ENCODE results near the gene XIRP1.
"Not testable (repeated sequence)": the region's sequence is repeated elsewhere in the genome, so short reads cannot be mapped to it uniquely, and the experiment has no call there.

Gene XIRP1, protein sequence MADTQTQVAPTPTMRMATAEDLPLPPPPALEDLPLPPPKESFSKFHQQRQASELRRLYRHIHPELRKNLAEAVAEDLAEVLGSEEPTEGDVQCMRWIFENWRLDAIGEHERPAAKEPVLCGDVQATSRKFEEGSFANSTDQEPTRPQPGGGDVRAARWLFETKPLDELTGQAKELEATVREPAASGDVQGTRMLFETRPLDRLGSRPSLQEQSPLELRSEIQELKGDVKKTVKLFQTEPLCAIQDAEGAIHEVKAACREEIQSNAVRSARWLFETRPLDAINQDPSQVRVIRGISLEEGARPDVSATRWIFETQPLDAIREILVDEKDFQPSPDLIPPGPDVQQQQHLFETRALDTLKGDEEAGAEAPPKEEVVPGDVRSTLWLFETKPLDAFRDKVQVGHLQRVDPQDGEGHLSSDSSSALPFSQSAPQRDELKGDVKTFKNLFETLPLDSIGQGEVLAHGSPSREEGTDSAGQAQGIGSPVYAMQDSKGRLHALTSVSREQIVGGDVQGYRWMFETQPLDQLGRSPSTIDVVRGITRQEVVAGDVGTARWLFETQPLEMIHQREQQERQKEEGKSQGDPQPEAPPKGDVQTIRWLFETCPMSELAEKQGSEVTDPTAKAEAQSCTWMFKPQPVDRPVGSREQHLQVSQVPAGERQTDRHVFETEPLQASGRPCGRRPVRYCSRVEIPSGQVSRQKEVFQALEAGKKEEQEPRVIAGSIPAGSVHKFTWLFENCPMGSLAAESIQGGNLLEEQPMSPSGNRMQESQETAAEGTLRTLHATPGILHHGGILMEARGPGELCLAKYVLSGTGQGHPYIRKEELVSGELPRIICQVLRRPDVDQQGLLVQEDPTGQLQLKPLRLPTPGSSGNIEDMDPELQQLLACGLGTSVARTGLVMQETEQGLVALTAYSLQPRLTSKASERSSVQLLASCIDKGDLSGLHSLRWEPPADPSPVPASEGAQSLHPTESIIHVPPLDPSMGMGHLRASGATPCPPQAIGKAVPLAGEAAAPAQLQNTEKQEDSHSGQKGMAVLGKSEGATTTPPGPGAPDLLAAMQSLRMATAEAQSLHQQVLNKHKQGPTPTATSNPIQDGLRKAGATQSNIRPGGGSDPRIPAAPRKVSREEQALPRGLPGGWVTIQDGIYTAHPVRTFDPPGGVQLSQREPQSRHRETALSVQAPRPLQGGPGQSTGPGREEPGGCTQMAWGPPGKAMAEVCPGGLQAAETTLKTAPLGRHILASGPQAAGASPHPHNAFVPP (N-terminal part only)

DNA sequence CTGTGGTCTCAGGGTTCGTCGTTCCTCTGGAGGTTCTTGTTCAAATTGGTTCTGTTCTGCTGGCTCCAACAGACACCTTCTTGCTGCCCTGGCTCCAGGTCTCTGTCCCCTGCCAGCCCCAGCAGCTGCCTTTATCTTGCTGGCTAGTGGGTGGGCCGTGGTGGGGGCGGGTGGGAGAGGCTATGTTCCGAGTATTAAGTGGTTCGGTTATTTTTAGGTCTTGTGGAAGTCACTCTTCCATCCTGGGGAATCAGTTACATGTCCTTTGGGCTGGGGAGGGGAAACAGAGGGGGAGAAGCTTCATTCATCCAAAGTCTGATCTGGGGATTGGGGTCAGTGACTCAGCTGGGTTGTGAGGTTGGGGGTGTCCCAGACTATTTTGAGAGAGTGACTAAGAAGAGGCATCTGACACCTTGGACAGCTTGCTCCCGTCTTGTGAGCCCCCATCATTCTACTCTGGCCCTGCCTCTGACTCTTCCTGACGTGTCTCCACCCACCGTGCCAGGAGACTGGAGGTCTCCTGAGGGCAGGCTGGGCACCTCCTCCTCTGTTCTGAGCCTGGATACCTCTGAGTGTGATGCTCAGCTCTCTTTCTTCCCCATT is at the start of gene XIRP1:
XIRP1 (minus strand) TSS at position 106 of the 603 bp plus-strand sequence. CDS start 3,150 bp downstream, outside the sequence.
- DNase-seq = peak; percentile 55

DNA sequence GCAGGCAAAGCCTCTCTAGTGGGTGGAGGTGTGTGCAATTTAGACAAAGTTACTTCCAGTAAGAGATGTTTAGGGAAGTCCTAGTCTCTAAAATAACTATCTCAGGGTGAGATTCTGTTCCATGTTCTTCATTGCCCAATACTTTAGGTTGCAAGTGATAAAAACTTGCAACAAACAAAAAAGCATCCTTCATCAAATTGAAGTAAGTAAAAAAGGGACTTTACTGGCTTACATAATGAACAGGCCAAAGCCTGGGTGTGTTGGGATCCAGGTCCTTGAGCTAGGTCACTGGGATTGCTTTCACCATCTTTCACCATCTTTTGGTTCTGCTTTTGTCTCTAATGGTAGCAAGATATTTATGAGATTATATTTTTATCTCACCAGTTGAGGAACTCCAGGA is 49.2 kb upstream of the XIRP1 start:
- DNase-seq = no peak

DNA sequence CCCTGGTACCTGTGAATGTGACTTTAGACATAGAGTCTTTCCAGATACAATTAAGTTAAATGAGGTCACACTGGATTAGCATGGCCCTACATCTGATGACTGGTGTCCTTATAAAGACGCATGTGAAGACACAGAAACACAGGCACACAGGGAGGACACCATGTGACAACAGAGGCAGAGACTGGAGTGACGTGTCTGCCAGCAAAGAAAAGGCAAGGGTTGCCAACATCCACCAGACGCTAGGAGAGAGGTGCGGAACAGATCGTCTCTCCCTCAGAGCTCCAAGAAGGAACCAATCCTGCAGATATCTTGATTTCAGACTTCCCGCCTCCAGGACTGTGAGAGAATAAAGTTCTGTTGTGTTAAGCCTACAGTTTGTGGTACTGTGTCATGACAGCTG is 44.6 kb upstream of the XIRP1 start:
- no peak for DNase-seq

DNA sequence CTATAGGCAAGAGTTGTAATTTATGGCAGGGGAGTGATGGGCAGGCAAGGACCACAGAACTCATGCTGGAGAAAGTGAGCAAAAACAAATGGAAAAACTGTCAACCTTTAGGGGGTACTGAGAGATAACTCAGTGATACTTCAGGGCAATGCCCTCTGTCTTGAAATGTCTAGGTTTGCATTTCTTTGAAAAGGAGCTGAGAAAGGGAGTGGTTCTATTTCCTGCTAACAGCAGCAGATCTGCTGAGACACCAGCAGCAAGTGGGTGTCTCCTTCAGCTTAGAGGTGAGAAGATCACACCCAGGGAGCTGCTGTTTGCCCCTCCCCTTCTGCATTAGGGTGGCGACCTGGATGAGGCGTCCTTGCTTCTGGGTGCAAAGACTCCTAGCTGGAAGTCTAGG is 42.3 kb upstream of the XIRP1 start:
- DNase-seq = no peak

DNA sequence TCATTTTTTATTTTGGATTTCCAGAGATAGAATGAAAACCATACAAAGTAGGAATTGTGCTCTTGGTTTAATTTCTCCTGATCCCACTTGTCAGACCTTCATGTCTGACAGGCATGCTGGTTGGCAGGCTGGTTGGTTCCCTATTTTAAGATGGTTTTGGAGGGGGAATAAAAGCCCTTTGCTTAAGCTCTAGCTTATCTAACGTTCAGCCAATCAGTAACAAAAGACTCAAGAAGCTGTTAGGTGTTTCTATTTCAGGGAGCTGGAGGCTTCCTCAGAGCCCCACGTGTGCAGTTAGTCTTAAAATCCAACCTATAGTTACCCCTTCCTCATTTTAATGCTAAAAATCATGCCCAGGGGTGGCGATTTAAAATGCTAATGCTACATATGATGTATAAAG is 40.5 kb upstream of the XIRP1 start:
- no peak for DNase-seq

DNA sequence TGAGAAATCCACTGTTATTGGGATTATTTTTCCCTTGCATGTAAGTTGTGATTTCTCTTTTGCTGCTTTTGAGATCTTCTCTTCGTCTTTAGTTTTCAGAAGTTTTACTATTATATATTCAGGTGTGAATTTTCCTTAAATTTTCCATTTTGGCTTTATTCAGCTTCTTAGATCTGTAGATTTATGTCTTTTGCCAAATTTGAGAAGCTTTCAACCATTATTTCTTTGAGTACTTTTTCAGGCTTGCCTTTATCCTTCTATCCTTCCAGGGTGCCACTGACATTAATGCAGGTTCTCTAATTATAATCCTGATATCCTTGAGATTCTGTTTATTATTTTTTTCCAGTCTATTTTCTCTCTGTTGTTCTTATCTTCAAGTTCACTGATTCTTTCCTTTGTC is 38.1 kb upstream of the XIRP1 start:
- DNase-seq = no peak

DNA sequence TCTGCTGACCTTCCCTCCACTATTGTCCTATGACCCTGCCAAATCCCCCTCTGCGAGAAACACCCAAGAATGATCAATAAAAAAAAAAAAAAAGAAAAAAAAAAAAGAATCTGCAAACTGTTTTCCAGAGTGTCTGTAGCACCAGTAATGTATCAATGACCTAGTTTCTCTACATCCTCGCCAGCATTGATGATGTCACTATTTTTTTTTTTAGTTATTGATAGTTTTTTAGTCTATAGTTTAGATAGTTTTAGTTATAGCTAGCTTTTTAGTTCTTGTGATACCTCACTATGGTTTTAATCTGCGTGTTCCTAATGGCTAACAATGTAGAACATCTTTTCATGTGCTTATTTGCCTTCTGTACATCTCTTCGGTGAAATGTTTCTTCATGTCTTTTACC is 36.1 kb upstream of the XIRP1 start:
- no peak for DNase-seq

DNA sequence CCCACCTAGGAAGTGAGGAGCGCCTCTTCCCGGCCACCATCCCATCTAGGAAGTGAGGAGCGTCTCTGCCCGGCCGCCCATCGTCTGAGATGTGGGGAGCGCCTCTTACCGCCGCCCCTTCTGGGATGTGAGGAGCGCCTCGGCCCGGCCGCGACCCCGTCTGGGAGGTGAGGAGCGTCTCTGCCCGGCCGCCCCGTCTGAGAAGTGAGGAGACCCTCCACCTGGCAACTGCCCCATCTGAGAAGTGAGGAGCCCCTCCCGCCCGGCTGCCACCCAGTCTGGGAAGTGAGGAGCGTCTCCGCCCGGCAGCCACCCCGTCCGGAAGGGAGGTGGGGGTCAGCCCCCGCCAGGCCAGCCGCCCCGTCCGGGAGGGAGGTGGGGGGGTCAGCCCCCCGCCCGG is 35.2 kb upstream of the XIRP1 start:
- DNase-seq = not testable (repeated sequence)

DNA sequence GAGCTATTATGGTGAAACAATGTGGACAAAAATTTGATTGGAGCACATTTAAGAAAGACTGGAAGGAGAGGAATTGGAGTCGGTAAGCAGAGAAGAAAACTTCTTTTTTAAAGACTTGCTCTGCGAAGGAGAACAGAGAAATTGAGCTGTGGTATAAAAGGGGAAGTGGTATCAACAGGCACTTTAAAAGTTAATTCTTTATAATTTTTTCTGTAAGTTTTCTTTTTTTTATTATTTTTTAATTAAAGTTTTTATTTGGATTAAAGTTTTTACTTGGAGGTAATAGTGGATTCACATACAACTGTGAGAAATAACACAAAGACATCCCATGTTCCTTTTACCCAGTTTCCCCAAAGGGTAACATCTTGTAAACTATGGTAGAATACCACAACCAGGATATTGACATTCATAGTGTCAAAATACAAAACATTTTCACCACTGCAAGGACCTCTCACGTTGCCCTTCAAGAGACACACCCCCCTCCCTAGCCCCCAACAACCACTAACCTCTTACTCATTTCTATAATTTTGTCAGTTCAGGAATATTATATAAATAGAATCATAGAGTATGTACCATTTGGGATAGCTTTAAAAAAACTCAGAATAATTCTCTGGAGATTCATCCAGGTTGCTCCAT is 33.8 kb upstream of the XIRP1 start:
- no peak for DNase-seq

DNA sequence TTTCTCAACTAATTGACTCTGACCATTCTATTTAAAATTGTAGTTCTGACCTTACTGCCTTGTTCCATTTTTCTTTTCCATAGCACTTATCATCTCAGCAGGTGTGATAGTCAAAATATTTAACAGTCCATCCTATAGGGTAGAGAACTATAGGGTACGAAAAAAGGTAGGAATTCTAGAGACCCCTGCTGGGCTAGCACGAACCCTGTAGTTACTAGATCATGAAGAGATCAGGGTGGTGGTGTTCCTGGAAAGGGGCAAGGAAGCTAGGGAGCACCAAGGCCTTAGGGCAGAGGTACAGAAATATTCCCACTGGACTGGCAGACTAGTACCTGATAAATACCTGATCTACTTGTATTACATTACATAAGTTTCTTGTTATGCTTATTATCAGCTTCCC is 31.9 kb upstream of the XIRP1 start:
- no peak for DNase-seq

DNA sequence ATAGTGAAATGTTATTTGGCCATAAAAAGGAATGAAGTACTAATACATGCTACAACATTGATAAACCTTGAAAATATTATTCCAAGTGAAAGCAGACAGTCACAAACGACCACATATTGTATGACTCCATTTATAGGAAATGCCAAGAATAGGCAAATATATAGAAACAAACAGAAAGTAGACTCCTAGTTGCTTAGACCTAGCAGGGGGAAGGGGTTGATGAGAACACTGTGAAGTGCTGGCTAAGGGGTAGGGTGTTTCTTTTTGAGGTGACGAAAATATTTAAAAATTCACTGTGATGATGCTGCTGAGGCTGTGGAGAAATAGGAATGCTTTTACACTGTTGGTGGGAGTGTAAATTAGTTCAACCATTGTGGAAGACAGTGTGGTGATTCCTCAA is 30.5 kb upstream of the XIRP1 start:
- no peak for DNase-seq

DNA sequence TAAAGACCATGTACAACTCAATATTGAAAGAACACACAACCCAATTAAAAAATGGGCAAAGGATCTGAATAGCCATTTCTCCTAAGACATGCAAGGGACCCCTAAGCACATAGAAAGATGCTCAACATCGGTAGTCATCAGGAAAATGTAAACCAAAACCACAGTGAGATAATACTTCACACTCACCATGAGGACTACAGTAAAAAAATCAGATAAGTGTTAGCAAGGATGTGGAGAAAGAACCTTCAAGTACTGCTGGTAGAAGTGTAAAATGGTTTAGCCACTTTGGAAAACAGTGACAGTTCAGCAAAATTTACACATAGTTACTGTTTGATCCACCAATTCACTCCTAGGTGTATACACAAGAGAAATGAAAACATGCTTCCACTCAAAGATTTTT is 30.1 kb upstream of the XIRP1 start:
- no peak for DNase-seq

DNA sequence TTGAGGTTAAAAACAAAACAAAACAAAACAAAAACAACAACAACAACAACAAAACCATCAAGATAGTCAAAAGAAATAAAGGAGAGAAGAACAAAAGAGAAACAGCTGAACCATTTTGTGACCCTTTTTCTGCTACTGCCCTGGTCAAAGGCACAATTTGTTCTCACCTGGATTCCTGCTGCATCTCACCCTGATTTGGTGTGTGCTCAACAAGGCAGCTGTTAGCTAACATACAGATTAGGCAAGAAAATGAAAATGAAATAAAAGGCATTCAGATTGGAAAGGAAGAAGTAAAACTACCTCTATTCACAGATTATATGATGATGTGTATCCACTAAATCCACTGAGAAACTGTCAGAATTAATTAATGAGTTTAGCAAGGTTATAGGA is 28.7 kb upstream of the XIRP1 start:
- no peak for DNase-seq

DNA sequence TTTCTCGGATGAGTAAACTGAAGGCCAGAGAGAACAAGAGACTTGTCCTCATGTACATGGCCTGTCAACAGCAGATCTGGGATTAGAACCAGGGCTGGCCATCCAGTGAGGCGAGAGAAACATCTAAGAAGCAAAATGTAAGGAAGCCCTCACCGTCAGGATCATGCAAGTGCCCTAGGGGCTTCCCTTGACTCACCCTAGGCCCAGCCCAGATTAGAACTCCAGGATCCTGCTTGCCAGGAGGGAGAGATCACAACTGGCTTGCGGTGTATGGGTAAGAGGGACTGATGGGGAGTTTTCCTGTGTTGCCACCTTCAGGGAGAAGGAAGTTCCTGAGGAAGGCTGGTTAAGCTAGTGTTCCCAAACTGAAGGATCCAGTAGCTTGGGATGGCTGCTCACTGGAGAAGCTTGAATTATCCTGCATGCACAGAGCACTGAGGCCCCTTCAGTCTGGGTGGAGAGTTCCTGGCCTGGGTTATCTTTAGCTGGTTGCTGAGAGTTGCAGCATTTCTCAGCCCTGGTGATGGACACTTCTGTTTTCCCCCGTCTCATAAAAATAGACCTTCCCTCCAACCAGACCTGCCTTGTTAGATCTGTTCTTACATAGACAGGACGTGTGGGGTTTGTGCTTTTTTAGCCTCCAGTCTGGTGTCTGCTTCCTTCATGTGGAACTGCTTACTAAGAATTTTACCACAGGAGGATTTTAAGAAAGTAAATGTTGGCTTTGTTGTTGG is 28.2 kb upstream of the XIRP1 start:
- no peak for DNase-seq

DNA sequence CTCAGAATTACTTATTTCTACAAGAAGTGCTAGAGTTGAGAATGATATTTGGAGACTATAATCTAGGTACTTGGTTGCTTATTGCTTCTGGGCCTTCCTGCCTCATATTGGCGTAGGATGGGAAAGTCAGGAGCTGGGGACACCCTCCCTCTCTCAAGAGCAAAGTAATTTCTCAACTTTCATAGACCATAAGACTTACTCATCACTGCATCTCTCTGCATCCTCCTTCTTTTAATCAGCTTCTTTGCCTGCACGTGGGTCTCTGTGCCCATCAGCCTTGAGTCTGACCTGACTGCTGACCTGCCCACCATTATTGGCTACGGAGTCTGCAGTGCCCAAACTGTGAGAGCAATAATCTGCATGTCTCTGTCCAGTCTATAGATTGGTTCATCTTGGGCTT is 27.3 kb upstream of the XIRP1 start:
- no peak for DNase-seq

DNA sequence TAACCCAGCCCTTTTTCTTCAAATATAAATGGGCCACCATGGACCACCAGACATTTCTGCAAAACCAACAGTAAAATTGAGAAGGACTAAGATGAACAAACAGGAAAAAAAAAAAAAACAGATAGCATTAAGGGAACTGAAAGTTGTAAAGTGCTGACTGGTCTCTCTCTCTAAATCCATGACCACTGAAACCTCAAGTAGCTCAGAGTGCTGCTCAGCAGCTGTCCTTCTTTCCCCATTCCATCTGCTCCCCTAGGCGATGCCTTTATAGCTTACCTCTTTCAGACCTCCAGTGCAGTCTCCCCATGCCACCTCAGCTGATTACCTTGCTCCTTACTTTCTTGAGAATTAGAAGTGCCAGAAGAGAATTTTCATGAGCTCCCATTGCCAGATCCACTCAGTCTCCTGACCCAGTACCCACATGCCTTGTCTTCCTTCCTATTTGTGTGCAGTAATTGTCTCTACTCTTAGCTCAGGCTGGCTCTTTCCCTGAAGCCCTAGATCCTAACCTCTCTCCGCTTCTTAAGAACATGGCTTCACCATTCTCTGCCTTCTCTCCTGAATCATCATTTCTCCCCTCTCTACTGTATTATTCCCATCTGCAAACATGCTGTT is 23.9 kb upstream of the XIRP1 start:
- DNase-seq = no peak

DNA sequence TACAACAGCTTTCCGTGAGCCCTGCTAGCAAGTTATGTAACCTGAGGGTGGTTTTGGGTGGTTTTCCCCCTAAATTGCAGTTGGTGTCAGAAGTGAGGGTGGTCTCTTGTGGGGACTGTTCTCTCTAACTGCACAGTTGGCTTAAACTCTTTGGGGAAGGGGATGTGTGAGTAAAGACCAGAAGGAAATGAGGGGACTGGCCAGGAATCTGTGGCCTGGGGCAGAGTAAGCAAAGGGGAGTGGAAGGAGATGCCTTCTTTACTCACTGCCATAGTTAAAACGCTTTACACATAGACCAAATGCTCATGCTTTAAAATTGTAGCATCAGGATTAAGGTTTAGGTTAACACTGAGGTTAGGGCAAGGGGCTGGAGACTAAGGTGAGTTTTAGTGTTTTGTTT is 21.2 kb upstream of the XIRP1 start:
- no peak for DNase-seq

DNA sequence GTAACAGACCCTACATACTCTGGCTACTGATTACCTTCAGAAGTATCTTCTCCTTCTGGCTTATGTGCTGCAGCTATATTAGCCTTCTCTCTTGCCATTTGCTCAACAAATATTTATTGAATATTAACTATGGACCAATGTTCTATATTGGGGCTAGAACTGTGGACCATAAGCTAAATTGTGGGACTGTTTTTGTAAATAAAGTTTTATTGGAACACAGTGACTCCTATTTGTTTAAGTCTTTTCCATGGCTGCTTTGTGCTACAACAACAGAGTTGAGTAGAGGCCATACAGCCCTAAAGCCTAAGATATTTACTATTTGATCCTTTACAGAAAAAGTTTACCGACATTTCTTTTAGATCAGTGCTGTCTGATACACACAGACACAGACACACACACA is 20.3 kb upstream of the XIRP1 start:
- no peak for DNase-seq

DNA sequence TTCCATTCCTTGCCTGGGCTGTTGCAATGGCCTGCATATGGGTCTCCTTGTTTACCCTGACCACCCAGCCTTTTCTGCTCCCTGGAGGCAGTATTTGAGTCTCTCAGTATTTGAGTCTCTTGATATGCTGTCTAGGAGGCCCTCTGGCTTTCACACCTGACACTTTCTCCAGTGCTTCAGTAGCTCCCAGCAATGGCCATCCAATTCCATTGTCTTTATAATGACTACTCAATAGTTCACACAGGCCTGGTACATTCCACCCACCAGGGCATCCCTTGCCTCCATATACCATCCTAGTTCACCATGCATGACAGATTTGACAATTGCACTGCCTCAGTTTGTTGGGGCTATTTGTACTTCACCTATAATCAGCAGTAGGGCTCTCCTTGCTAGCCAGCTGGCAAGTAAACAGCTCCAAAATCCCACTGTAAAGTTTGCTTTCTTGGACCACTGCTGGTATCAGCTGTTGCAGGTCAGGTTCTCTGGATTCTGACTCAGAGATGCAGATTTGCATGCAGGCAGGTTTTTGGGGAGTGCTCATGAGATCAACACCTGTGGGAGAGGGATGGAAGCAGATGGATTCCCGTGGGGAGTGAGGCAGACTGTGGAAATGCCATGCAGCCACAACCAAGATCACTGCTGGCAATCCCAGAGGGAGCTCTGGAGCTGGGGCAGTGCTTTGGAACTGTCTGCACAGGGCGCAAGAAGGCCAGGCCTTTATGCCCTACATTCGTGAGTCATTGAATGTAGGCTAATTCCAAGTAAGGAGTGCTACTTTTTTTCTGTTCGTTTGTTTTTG is 19.1 kb upstream of the XIRP1 start:
- no peak for DNase-seq

DNA sequence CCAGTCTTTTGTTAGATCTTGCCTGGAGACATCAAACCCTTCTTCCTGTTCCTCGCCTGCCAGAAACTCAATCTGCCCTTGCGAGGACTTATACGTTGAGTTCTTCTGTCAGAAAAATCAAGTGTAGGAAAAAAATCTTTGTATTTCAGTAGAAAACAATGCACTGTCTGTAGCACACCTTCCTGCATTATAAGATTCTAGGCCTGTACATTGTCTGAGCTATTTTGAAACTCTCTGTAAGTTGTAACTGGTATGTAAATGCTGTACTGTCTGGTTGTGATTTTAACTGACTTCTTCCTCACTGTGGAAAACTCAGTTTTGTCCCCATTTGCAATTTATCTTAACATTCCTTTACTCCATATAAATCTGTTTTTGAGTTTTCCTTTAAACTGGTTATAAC is 17.7 kb upstream of the XIRP1 start:
- no peak for DNase-seq

Measured in fibroblast of skin of right quadriceps (primary cell).